ENCODE data around the gene TOMM20L. TPM values are rescaled to one million over a fixed set of nuclear protein-coding genes. Genes with fewer than 3 reads are reported as not detected.
"Not testable (repeated sequence)": the region's sequence is repeated elsewhere in the genome, so short reads cannot be mapped to it uniquely, and the experiment has no call there.

Gene TOMM20L
- not detected for total RNA-seq

DNA sequence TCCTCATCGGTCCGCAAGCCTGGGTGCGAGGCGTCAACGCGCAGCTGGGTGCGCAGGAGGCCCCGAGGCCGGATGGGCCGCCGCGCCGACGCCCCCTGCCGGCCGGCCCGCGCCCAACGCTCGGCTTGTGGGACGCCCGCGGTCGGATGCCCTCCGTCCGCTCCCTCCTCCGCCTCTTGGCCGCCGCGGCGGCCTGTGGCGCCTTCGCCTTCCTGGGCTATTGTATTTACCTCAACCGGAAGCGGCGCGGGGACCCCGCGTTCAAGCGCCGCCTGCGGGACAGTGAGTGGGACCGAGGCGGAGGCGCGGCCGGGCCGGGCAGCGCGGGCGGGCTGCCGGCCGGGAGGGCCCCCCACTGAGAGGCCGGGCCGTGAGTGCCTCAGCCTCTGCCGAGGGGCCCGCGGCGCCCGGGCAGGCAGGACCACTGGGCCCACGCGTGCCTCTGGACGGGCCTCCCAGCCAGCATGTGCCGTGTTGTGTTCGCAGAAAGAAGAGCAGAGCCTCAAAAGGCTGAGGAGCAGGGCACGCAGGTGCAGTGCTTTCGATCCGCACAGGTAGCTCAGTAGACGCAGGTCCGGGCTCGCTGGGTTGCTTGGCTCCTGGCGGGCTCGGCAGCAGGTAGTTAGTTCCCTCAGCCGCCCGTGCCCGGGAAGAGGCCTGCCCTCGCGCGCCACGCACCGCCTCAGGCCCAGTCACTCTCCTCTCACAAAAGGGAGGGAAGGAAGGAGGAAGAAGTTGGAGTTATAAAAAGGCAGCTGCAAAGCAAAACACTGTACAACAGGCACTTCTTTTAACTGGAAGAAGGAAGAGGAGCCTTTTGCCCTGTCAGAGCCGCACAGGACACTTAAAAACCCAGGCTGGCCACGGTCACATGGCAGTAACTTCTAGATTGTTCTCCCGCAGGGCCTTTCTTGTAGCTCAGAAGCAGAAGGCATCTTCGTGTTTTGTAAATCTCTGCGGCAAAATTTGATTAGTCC lies at the start of gene TOMM20L:
TOMM20L (plus strand) TSS at position 119 of the 977 bp plus-strand sequence; CDS start at position 147, 28 bp downstream.
- TF ChIP-seq, protein P1, sequence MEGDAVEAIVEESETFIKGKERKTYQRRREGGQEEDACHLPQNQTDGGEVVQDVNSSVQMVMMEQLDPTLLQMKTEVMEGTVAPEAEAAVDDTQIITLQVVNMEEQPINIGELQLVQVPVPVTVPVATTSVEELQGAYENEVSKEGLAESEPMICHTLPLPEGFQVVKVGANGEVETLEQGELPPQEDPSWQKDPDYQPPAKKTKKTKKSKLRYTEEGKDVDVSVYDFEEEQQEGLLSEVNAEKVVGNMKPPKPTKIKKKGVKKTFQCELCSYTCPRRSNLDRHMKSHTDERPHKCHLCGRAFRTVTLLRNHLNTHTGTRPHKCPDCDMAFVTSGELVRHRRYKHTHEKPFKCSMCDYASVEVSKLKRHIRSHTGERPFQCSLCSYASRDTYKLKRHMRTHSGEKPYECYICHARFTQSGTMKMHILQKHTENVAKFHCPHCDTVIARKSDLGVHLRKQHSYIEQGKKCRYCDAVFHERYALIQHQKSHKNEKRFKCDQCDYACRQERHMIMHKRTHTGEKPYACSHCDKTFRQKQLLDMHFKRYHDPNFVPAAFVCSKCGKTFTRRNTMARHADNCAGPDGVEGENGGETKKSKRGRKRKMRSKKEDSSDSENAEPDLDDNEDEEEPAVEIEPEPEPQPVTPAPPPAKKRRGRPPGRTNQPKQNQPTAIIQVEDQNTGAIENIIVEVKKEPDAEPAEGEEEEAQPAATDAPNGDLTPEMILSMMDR (IDR thresholded peaks at IDR 0.05), result peak in 2 of 3 donors; percentile 87 to 92
- DNase-seq (ENCODE audit: low spot score), result peak; percentile 36
- peak; percentile 92 for ATAC-seq (ENCODE audit: low FRiP score)

DNA sequence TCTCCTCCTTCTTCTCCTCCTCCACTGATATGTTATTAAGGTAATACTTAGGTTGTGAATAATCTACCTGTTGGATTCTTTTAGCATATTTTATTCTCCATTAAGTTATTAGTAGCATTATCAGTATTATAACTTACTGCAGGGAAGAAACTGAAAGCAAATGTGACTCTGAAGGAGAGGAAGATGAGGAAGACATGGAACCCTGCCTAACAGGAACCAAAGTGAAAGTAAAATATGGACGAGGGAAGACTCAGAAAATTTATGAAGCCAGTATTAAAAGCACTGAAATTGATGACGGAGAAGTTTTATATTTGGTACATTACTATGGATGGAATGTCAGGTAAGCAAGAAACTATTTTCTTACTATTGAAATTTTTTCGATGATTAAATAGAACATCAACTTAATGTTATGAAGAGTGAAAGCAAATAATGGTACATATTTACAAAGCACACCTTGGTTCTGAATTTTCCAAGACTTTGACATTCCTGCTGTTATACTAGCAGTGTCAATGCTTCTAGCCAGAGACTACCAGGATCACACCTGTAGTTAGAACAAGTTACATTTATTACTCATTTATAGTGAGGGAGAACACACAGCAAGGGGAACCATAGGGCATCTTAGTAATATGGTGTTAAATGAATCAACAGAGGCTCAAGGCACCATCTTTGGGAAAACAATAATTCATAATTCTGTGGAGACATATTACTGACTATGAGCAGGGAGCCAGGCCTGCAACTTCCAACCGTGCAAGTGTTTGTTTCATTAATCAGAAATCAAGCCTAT lies 42.0 kb upstream of the TOMM20L start:
- no peak for ATAC-seq (ENCODE audit: low FRiP score)
- DNase-seq (ENCODE audit: low spot score), result no peak
- TF ChIP-seq, protein P1 (IDR thresholded peaks at IDR 0.05), result no peak

DNA sequence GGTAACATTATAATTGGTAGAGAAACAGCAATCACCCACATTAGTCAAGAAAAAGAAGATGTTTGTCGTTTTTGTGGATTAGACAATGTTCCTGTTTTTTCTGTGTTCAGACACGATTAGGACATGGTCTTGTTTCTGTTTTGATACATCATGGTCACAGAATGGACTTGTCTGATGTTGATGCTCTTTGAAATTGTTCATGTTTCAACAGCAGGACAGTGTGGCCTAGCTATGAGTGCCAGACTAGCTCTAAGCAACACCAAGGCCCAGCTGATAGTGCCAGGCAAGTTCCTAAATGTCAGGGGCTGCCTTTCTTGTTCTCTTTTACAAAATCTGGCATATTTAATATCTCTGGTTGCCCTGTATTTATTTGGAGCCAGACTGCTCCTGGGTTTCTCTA lies 40.9 kb upstream of the TOMM20L start:
- no peak for ATAC-seq (ENCODE audit: low FRiP score)
- DNase-seq (ENCODE audit: low spot score), result no peak
- TF ChIP-seq, protein P1 (IDR thresholded peaks at IDR 0.05), result no peak

DNA sequence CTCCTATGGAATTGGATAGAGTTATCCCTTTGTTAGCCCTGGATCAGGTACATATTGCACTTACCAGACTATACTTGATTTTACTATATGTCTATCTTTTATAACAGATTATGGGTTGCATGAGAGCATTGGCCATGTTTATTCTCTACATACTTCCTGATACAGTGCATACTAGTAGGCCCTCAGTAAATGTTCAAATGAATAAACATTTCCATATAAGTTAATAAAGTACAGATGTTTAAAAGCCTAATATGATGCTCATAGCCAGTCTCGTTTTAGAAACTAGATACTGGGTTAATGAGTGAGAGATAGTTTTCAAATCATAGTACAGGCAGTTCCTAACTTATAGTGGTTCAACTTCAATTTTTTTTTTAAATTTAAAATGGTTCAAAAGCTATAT lies 39.5 kb upstream of the TOMM20L start:
- TF ChIP-seq, protein P1 (IDR thresholded peaks at IDR 0.05), result no peak
- DNase-seq (ENCODE audit: low spot score), result no peak
- no peak for ATAC-seq (ENCODE audit: low FRiP score)

DNA sequence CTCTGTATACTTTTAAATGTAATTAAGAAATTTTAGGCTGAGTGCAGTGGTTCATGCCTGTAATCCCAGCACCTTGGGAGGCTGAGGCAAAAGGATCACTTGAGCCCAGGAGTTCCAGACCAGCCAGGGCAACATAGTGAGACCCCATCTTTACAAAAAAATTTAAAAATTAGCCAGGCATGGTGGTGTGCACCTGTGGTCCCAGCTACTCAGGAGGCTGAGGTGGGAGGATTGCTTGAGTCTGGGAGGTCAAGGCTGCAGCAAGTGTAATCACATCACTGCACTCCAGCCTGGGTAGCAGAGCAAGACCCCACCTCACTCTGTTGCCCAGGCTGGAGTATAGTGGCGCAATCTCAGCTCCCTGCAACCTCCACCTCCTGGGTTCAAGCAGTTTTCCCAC lies 33.5 kb upstream of the TOMM20L start:
- DNase-seq (ENCODE audit: low spot score); ATAC-seq (ENCODE audit: low FRiP score): not testable (repeated sequence)

DNA sequence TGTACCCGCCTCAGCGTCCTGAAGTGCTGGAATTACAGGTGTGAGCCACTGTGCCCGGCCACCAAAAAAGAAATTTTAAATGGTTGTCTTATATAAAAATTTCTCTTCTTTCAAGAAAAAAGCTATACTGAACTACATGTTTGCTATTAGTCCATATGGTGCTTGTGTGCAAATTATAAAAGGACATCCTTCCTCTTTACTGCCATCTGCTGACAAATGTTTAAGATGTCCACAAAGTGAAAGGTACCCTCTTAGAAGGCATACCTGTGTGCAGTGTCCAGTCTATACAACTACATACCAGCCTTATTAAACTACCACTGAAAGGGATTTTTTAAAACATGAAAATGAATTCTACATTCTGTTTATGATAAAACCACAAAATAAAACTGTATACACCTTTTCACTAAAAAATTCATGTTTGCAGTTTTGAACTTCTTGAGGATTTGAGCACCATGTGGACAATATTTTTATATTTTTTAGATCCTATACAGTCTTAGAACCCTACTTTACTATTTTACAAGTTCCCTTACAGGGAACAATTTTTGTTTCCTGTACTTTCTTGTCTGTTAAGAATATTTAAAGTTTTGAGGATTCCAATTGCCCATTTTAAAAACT lies 32.8 kb upstream of the TOMM20L start:
- DNase-seq (ENCODE audit: low spot score) (no peak), ATAC-seq (ENCODE audit: low FRiP score) (no peak)
- TF ChIP-seq, protein P1 (IDR thresholded peaks at IDR 0.05), result no peak

DNA sequence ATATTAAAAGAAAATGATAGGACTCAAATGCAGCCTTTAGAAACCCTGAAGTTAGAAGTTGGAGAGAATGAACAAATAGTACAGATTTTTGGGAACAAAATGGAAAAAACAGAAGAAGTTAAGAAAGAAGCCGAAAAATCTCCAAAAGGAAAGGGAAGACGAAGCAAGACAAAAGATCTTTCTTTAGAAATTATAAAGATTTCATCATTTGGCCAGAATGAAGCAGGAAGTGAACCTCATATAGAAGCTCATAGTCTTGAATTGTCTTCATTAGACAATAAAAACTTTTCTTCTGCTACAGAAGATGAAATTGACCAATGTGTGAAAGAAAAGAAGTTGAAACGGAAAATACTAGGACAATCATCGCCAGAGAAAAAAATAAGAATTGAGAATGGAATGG lies 31.4 kb upstream of the TOMM20L start:
- no peak for ATAC-seq (ENCODE audit: low FRiP score)
- TF ChIP-seq, protein P1 (IDR thresholded peaks at IDR 0.05), result no peak
- no peak for DNase-seq (ENCODE audit: low spot score)

Data from omental fat pad (tissue), 4 donors.